ENCODE data around the gene KIAA1217.

DNA sequence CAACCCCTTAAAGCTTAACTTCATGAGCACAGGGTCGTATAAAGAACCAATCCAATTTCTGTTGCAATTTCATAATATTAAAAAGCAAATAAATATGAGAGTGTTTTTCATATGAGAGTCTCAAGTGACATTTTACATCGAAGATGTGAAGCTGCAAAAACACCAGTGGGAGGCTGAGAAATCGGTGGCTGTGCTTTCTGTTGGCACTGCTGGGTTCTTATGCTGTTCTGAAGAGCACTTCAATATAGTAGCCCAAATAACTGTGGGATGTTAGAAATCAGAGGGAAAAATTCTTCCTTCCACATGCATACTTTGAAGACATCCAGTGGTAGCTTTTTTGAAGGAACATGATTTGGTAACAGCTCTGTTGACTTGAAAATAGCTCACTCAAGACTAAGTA, 269.0 kb downstream of the KIAA1217 start:
- TF ChIP-seq, protein P1, sequence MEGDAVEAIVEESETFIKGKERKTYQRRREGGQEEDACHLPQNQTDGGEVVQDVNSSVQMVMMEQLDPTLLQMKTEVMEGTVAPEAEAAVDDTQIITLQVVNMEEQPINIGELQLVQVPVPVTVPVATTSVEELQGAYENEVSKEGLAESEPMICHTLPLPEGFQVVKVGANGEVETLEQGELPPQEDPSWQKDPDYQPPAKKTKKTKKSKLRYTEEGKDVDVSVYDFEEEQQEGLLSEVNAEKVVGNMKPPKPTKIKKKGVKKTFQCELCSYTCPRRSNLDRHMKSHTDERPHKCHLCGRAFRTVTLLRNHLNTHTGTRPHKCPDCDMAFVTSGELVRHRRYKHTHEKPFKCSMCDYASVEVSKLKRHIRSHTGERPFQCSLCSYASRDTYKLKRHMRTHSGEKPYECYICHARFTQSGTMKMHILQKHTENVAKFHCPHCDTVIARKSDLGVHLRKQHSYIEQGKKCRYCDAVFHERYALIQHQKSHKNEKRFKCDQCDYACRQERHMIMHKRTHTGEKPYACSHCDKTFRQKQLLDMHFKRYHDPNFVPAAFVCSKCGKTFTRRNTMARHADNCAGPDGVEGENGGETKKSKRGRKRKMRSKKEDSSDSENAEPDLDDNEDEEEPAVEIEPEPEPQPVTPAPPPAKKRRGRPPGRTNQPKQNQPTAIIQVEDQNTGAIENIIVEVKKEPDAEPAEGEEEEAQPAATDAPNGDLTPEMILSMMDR (IDR thresholded peaks at IDR 0.05; ENCODE audit: low read depth, low read length, poor library complexity, severe bottlenecking) = no peak
- TF ChIP-seq EZH2phosphoT487 (IDR thresholded peaks at IDR 0.05; ENCODE audit: borderline replicate concordance, low read length) = no peak
